ENCODE results near the gene PSRC1. TPM values are rescaled to one million over a fixed set of nuclear protein-coding genes. Genes with fewer than 3 reads are reported as not detected.
"Not testable (repeated sequence)": the region's sequence is repeated elsewhere in the genome, so short reads cannot be mapped to it uniquely, and the experiment has no call there.

Gene PSRC1
- total RNA-seq, 6 donors from 2014 or later: 1.5 to 16.8 (median 4.9) TPM

DNA sequence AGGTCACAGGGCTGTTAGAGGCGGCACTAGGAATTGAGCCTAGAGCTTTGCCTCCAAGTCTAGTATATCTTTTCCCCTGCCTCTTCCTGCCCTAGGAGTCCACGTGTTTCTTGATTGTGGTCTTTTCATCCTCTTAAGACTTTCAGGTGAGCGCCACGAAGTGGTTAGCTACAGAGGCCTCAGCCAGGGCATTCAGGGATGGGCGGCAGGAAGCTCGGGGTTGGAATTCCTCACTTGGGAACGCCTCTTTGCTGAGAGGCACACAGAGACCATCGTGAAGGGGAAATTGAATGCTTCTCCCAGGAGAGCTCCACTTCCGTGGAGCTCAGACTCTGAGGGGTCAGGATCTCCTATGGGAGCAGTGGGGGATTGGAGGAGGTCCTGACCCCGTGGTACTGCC lies 23.0 kb upstream of the PSRC1 start:
- TF ChIP-seq POLR2AphosphoS5 (IDR thresholded peaks at IDR 0.05): peak in 1 of 2 donors; percentile 15
- peak overlapping the region; percentile 30 to 68 (median 63) for H3K27ac ChIP-seq
- peaks cover 26 to 38% (median 31%) of the 10 kb centered on the region in 4 donors for H3K4me1 ChIP-seq
- not testable (repeated sequence) for H3K27me3 ChIP-seq, H3K9me3 ChIP-seq, H3K4me3 ChIP-seq, H3K36me3 ChIP-seq
- ATAC-seq (ENCODE audit: low FRiP score in 2 of 2) (peak in 1 of 2 donors; percentile 35), DNase-seq (peak in 1 of 2 donors; percentile 63)
- 41 to 45% methylated on average over 10 of the region's 10 CpGs for WGBS, 2 donors

DNA sequence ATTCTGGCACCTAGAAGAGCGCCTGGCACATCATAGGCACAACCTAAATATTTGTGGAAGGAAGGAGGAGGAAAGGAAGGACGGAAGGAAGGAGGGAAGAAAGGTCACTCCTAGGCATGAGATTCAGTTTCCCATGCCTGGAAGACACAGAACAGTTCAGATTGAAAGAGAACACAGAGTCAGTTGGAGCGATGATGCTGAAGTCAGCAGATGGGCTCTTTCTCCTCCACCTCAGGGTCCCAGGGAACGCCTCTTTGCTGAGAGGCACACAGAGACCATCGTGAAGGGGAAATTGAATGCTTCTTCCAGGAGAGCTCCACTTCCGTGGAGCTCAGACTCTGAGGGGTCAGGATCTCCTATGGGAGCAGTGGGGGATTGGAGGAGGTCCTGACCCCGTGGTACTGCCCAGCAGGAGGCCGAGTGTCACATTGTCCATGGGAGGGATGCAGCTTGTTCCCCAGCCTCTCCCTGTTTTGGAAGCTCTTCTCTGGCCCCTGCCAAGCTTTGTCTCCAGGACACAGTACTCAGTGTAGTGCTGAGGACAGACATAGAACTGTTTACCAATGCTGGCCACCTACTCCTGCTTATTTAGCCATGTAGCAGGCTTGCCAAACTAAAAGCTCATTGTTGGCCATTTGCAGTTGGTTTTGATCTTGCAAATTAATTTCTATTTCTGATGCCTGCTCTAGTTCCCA lies 21.4 kb upstream of the PSRC1 start:
- no peak for DNase-seq
- H3K36me3 ChIP-seq: peaks cover 0 to 4% (median 0%) of the 10 kb centered on the region in 4 donors
- H3K4me1 ChIP-seq: peaks cover 37 to 48% (median 39%) of the 10 kb centered on the region in 4 donors
- no peaks in the 10 kb centered on the region for H3K9me3 ChIP-seq
- no peaks in the 10 kb centered on the region for H3K27me3 ChIP-seq
- TF ChIP-seq POLR2AphosphoS5 (IDR thresholded peaks at IDR 0.05): no peak
- TF ChIP-seq EP300 (IDR thresholded peaks at IDR 0.05): no peak
- TF ChIP-seq, protein P1, sequence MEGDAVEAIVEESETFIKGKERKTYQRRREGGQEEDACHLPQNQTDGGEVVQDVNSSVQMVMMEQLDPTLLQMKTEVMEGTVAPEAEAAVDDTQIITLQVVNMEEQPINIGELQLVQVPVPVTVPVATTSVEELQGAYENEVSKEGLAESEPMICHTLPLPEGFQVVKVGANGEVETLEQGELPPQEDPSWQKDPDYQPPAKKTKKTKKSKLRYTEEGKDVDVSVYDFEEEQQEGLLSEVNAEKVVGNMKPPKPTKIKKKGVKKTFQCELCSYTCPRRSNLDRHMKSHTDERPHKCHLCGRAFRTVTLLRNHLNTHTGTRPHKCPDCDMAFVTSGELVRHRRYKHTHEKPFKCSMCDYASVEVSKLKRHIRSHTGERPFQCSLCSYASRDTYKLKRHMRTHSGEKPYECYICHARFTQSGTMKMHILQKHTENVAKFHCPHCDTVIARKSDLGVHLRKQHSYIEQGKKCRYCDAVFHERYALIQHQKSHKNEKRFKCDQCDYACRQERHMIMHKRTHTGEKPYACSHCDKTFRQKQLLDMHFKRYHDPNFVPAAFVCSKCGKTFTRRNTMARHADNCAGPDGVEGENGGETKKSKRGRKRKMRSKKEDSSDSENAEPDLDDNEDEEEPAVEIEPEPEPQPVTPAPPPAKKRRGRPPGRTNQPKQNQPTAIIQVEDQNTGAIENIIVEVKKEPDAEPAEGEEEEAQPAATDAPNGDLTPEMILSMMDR (IDR thresholded peaks at IDR 0.05): no peak
- TF ChIP-seq POLR2A (IDR thresholded peaks at IDR 0.05): no peak
- H3K4me3 ChIP-seq: no peak overlapping the region
- no peak for ATAC-seq (ENCODE audit: low FRiP score in 2 of 2)
- H3K27ac ChIP-seq: peak overlapping the region; percentile 30 to 66 (median 56)
- WGBS, 2 donors: 67 to 69% methylated on average over 8 of the region's 8 CpGs

DNA sequence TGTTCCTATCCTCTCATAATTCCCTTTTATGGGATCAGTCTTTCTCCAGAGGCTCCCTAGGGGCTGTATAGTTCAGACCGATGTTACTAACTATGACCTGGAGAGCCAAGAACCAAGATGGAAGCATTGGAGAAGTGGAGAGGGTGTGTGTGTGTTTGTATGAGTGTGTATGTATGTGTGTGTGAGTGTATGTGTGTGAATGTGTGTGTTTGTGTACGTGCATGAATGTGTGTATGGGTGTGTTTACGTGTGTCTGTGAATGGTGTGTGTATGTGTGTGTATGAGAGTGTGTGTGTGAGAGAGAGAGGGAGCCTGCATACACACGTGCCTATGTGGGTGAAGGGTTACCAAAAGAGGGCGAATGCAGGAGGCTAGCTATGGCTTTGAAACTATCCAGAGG lies 18.9 kb upstream of the PSRC1 start:
- no peak for TF ChIP-seq POLR2AphosphoS5 (IDR thresholded peaks at IDR 0.05)
- TF ChIP-seq EP300 (IDR thresholded peaks at IDR 0.05): no peak
- TF ChIP-seq POLR2A (IDR thresholded peaks at IDR 0.05): no peak
- TF ChIP-seq, protein P1 (IDR thresholded peaks at IDR 0.05): no peak
- Histone ChIP-seq H3K4me3 (no peak overlapping the region), H3K4me1 (peaks cover 39 to 45% (median 44%) of the 10 kb centered on the region in 4 donors), H3K27me3 (no peaks in the 10 kb centered on the region), H3K9me3 (no peaks in the 10 kb centered on the region), H3K27ac (no peak overlapping the region), H3K36me3 (no peaks in the 10 kb centered on the region)
- ATAC-seq (ENCODE audit: low FRiP score in 2 of 2) (no peak), DNase-seq (no peak)
- WGBS, 2 donors: 91 to 93% methylated on average over 5 of the region's 5 CpGs

DNA sequence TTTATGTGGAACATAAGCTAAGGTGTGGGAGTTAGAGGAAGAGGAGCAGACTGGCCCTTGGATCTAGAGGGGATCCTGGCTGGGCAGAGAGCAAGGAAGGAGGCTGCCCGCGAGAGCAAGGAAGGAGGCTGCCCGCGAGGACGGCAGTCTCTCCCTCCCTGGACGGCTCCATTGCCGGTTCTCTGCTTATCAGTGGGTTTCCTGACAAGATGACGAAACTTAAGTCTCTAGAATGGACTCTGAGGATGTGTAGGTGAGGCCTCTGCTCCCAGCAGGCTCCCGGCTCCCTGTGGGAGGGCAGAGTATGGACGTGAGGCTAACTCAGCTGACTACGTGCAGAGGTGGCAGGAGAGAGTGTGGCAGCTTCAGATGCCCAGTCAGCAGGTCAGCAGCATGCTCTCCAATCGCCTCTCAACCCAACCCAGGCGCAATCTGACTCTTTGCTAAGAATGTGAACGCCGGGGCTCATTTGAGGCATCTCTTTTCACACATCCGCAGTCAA lies 17.8 kb upstream of the PSRC1 start:
- TF ChIP-seq EP300 (IDR thresholded peaks at IDR 0.05) (no peak), POLR2AphosphoS5 (IDR thresholded peaks at IDR 0.05) (no peak), POLR2A (IDR thresholded peaks at IDR 0.05) (no peak)
- TF ChIP-seq, protein P1 (IDR thresholded peaks at IDR 0.05): no peak
- DNase-seq (no peak), ATAC-seq (ENCODE audit: low FRiP score in 2 of 2) (no peak)
- H3K27ac ChIP-seq: peak overlapping the region in 1 of 4 donors; percentile 76
- H3K9me3 ChIP-seq: no peaks in the 10 kb centered on the region
- 71 to 77% methylated on average over 16 of the region's 16 CpGs for WGBS, 2 donors
- H3K36me3 ChIP-seq: no peaks in the 10 kb centered on the region
- H3K27me3 ChIP-seq: no peaks in the 10 kb centered on the region
- H3K4me1 ChIP-seq: peaks cover 27 to 37% (median 34%) of the 10 kb centered on the region in 4 donors
- no peak overlapping the region for H3K4me3 ChIP-seq

DNA sequence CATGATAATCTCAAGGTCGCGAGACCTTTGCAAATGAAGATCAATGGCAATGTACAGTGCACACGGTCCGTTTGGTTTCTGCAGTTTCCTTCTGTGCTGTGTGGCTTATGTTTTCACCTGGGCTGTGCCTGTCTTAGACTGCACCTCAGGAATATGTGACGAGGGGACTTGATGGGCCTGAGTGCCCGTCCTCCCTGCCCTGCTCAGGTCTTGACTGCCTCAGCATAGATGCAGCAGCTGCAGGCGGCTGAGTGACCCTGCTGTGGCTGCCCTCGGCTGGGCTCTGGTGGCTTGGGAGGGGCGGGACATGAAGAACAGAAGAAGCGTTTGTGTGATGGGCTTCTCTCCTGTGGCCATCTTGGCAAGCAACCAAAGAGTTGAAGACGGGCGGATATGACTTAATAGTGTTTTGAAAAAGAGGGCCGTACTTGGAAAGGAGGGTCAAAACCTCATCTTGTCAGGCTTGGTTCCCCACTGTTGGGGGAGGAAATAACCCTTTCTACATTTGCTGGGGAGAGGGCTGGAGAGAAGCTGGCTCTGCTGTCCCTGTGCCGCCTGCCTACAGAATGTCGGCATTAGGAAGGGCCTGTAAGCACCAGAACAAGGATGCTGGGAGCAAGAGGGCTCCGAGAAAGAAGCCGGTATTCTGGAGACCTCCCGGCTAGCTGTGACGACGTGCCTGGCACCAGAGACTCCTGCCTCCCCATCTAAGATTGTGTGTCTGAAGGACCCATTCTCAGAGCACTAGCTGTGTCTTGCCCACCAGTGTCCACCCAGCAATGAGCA lies 16.8 kb upstream of the PSRC1 start:
- H3K36me3 ChIP-seq: no peaks in the 10 kb centered on the region
- DNase-seq (peak in 1 of 2 donors; percentile 52), ATAC-seq (ENCODE audit: low FRiP score in 2 of 2) (peak; percentile 28 to 32)
- peaks cover 18 to 29% (median 25%) of the 10 kb centered on the region in 4 donors for H3K4me1 ChIP-seq
- peak overlapping the region; percentile 64 to 86 (median 76) for H3K27ac ChIP-seq
- H3K27me3 ChIP-seq: no peaks in the 10 kb centered on the region
- H3K4me3 ChIP-seq: no peak overlapping the region
- no peaks in the 10 kb centered on the region for H3K9me3 ChIP-seq
- TF ChIP-seq POLR2A (IDR thresholded peaks at IDR 0.05) (no peak), EP300 (IDR thresholded peaks at IDR 0.05) (no peak), POLR2AphosphoS5 (IDR thresholded peaks at IDR 0.05) (no peak)
- TF ChIP-seq, protein P1 (IDR thresholded peaks at IDR 0.05): no peak
- 70% methylated on average over 20 of the region's 20 CpGs for WGBS, 2 donors
